ENCODE results near the gene CHMP1B. TPM values are rescaled to one million over a fixed set of nuclear protein-coding genes. Genes with fewer than 3 reads are reported as not detected.

The CHMP1B gene
- total and polyA plus RNA-seq, 4 experiments from 2014 or later: 44.1 to 65.6 (median 45.6) TPM

DNA sequence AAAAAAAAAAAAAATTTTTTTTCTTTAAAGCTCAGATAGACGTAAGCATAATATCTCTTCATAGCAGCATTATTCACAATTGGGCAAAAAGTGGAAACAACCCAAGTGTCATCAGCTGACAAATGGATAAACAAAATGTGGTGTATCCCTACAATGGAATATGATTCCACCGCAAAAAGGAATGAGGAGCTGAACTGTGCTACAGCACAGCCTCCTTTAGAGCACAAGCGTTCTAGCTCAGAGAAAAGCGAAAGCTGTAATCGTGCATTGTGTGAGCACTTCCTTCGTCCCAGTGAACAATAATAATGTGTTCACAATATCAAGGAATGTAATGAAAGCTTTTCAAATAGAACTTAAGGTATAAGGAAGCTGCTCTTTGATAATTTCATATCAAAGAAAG, 11.7 kb upstream of the CHMP1B start:
- H3K4me1 ChIP-seq (ENCODE audit: insufficient read depth, low read length): no peaks in the 10 kb centered on the region
- ChIA-PET CTCF (ENCODE audit: partially characterized antibody) (interaction anchor here (0.9 to 1.7 kb wide), 3 partner anchors 9 to 98 kb away, joined by 3 to 6 read pairs (median 3); no protein-coding TSS in a partner anchor), POLR2A (ENCODE audit: partially characterized antibody) (no interaction called here)
- no peak for DNase-seq
- intact Hi-C loops (cut with micrococcal nuclease): no loop called here
- no peak overlapping the region for H3K27ac ChIP-seq (ENCODE audit: low read depth, low read length)
- H3K27me3 ChIP-seq (ENCODE audit: insufficient read depth, low read length): no peaks in the 10 kb centered on the region
- no peaks in the 10 kb centered on the region for H3K9me3 Mint-ChIP-seq
- no peaks in the 10 kb centered on the region for H3K36me3 Mint-ChIP-seq
- no peaks in the 10 kb centered on the region for H3K4me1 Mint-ChIP-seq
- no peaks in the 10 kb centered on the region for H3K36me3 ChIP-seq (ENCODE audit: insufficient read depth, low read length)
- H3K4me3 ChIP-seq (ENCODE audit: low read length in 2 of 2): no peak overlapping the region
- H3K27me3 Mint-ChIP-seq: peaks cover 0 to 2% of the 10 kb centered on the region in 2 donors
- no peaks in the 10 kb centered on the region for H3K9me3 ChIP-seq (ENCODE audit: control insufficient read depth in 1 of 2, low read length in 2 of 2)
- H3K27ac Mint-ChIP-seq: no peak overlapping the region
- no peak overlapping the region for H3K4me3 Mint-ChIP-seq

DNA sequence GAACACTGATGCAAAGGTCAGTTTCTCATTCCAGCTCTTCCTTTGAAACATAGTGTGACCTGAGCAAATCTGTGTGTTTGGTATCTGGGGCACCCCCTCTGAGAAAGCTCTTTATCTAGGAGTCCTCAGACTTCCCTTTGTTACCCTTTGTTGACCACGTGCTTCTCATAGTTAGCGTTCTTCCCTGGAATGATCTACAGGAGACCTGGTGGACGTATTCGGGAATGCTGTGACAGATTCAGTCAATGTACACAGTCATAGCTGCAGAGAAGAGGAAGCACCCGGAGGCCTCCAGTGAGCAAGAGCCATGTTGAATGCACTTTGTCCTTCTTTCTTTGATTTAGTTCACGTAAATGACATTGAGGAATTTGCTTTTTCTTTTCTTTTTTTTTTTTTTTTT, 10.7 kb upstream of the CHMP1B start:
- H3K9me3 Mint-ChIP-seq: no peaks in the 10 kb centered on the region
- H3K27ac Mint-ChIP-seq: no peak overlapping the region
- no peaks in the 10 kb centered on the region for H3K4me1 Mint-ChIP-seq
- H3K4me3 ChIP-seq (ENCODE audit: low read length in 2 of 2): no peak overlapping the region
- H3K36me3 ChIP-seq (ENCODE audit: insufficient read depth, low read length): no peaks in the 10 kb centered on the region
- no peaks in the 10 kb centered on the region for H3K36me3 Mint-ChIP-seq
- H3K27me3 Mint-ChIP-seq: peaks cover 0 to 2% of the 10 kb centered on the region in 2 donors
- no peak for DNase-seq
- intact Hi-C loops (cut with micrococcal nuclease): no loop called here
- no peaks in the 10 kb centered on the region for H3K4me1 ChIP-seq (ENCODE audit: insufficient read depth, low read length)
- H3K27me3 ChIP-seq (ENCODE audit: insufficient read depth, low read length): no peaks in the 10 kb centered on the region
- no peak overlapping the region for H3K27ac ChIP-seq (ENCODE audit: low read depth, low read length)
- POLR2A ChIA-PET (ENCODE audit: partially characterized antibody): interaction anchor here (0.9 kb wide), 1 partner anchor 10 kb away, joined by 4 read pairs; no protein-coding TSS in a partner anchor
- no peak overlapping the region for H3K4me3 Mint-ChIP-seq
- CTCF ChIA-PET (ENCODE audit: partially characterized antibody): interaction anchor here (1.3 to 1.7 kb wide), 2 partner anchors 8 to 97 kb away, joined by 3 to 6 read pairs; no protein-coding TSS in a partner anchor
- no peaks in the 10 kb centered on the region for H3K9me3 ChIP-seq (ENCODE audit: control insufficient read depth in 1 of 2, low read length in 2 of 2)

DNA sequence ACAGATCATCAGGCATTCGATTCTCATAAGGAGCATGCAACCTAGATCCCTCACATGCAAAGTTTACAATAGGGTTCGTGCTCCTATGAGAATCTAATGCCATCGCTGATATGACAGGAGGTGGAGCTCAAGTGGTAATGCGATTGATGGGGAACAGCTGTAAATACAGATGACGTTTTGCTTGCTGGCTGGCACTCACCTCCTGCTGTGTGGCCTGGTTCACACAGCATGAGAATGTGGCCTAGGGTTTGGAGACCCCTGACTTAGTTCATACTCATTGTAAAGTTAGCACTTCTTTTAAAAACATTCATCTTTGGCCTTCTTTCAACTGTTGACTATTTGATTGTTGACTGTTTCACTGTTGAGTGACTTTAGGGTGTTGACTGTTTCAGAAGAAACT, 8.7 kb upstream of the CHMP1B start:
- H3K4me3 ChIP-seq (ENCODE audit: low read length in 2 of 2): no peak overlapping the region
- DNase-seq: no peak
- intact Hi-C loops (cut with micrococcal nuclease): no loop called here
- H3K4me1 ChIP-seq (ENCODE audit: insufficient read depth, low read length): no peaks in the 10 kb centered on the region
- H3K27me3 ChIP-seq (ENCODE audit: insufficient read depth, low read length): no peaks in the 10 kb centered on the region
- no peak overlapping the region for H3K4me3 Mint-ChIP-seq
- H3K27ac ChIP-seq (ENCODE audit: low read depth, low read length): no peak overlapping the region
- H3K9me3 ChIP-seq (ENCODE audit: control insufficient read depth in 1 of 2, low read length in 2 of 2): no peaks in the 10 kb centered on the region
- no peaks in the 10 kb centered on the region for H3K9me3 Mint-ChIP-seq
- peaks cover 0 to 2% of the 10 kb centered on the region in 2 donors for H3K27me3 Mint-ChIP-seq
- H3K27ac Mint-ChIP-seq: no peak overlapping the region
- no peaks in the 10 kb centered on the region for H3K4me1 Mint-ChIP-seq
- POLR2A ChIA-PET (ENCODE audit: partially characterized antibody): no interaction called here
- CTCF ChIA-PET (ENCODE audit: partially characterized antibody): no interaction called here
- no peaks in the 10 kb centered on the region for H3K36me3 ChIP-seq (ENCODE audit: insufficient read depth, low read length)
- H3K36me3 Mint-ChIP-seq: no peaks in the 10 kb centered on the region

DNA sequence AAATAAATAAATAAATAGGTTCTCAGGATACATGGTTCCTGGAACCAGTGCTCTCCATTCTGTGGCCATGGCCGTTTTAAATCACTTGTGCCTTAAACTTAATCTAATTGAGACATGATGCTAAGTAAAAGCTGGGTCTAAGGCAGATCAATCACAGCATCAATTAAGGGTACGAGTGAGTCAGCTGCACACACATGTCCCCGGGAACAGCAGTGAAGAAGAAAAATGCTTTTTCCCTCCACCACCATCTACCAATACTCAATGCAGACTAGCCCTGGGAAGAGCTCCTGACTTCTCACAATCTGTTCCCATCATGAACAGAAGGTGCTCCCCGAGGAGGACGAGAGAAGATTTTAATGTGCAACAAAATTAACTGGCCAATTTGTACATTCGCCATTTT, 6.8 kb upstream of the CHMP1B start:
- no peaks in the 10 kb centered on the region for H3K9me3 Mint-ChIP-seq
- Histone ChIP-seq H3K27me3 (ENCODE audit: insufficient read depth, low read length) (no peaks in the 10 kb centered on the region), H3K4me3 (ENCODE audit: low read length in 2 of 2) (no peak overlapping the region), H3K36me3 (ENCODE audit: insufficient read depth, low read length) (no peaks in the 10 kb centered on the region), H3K27ac (ENCODE audit: low read depth, low read length) (no peak overlapping the region), H3K4me1 (ENCODE audit: insufficient read depth, low read length) (peaks cover under 1% of the 10 kb centered on the region), H3K9me3 (ENCODE audit: control insufficient read depth in 1 of 2, low read length in 2 of 2) (no peaks in the 10 kb centered on the region)
- ChIA-PET POLR2A (ENCODE audit: partially characterized antibody) (no interaction called here), CTCF (ENCODE audit: partially characterized antibody) (interaction anchor here (2.4 kb wide), 1 partner anchor 10 kb away, joined by 6 read pairs; no protein-coding TSS in a partner anchor)
- H3K4me3 Mint-ChIP-seq: no peak overlapping the region
- no peaks in the 10 kb centered on the region for H3K36me3 Mint-ChIP-seq
- peaks cover 0 to 1% (median under 1%) of the 10 kb centered on the region in 4 donors for H3K4me1 Mint-ChIP-seq
- no peak overlapping the region for H3K27ac Mint-ChIP-seq
- no peaks in the 10 kb centered on the region for H3K27me3 Mint-ChIP-seq
- DNase-seq: no peak
- intact Hi-C loops (cut with micrococcal nuclease): no loop called here

DNA sequence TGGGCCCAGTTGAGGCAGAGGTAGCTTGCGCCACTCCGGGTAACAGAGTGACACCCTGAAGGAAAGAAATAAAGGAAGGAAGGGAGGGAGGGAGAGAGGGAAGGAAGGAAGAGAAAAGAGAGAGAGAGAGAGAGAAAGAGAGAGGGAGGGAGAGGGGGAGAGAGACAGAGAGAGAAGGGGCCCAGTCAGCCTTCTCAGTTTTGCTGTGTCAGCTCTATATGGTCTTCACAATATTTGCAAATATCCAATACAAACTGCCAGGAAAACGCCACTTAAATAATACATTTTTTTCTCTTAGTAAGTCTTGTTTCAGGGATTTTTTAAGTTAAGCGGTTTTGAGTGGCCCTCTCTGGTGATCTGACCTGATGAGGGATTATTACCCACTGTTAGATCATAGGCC, 5.6 kb upstream of the CHMP1B start:
- ChIA-PET POLR2A (ENCODE audit: partially characterized antibody) (no interaction called here), CTCF (ENCODE audit: partially characterized antibody) (interaction anchor here (2.4 kb wide), 1 partner anchor 11 kb away, joined by 6 read pairs; no protein-coding TSS in a partner anchor)
- DNase-seq: no peak
- H3K36me3 ChIP-seq (ENCODE audit: insufficient read depth, low read length): no peaks in the 10 kb centered on the region
- Mint-ChIP-seq H3K4me1 (peaks cover 7 to 13% (median 9%) of the 10 kb centered on the region in 4 donors), H3K4me3 (no peak overlapping the region), H3K27ac (peak overlapping the region in 2 of 7 donors; percentile 2 to 50), H3K36me3 (peaks cover 0 to 9% of the 10 kb centered on the region in 2 donors), H3K27me3 (no peaks in the 10 kb centered on the region), H3K9me3 (no peaks in the 10 kb centered on the region)
- intact Hi-C loops (cut with micrococcal nuclease): no loop called here
- no peak overlapping the region for H3K4me3 ChIP-seq (ENCODE audit: low read length in 2 of 2)
- no peaks in the 10 kb centered on the region for H3K27me3 ChIP-seq (ENCODE audit: insufficient read depth, low read length)
- no peak overlapping the region for H3K27ac ChIP-seq (ENCODE audit: low read depth, low read length)
- H3K9me3 ChIP-seq (ENCODE audit: control insufficient read depth in 1 of 2, low read length in 2 of 2): no peaks in the 10 kb centered on the region
- H3K4me1 ChIP-seq (ENCODE audit: insufficient read depth, low read length): peaks cover 7% of the 10 kb centered on the region

DNA sequence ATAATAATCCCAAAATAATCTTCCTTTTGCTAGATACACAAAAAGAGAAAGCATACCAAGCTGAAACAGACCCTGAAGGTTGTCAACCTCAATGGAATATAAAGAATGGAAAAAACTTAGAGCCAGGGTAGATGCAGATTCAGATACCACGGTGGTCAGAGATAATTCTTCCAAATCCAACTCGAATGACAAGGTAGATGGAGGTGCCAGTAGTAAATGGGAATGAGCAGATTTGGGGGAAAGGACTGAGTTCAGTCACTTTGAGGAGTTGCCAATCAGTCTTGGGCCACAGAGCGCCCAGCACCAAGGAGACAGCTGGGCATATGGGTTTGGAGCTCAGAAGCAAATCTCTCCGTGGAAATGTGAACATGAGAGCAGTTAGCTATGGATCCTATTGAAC, 3.4 kb upstream of the CHMP1B start:
- Histone ChIP-seq H3K9me3 (ENCODE audit: control insufficient read depth in 1 of 2, low read length in 2 of 2) (no peaks in the 10 kb centered on the region), H3K4me3 (ENCODE audit: low read length in 2 of 2) (no peak overlapping the region), H3K36me3 (ENCODE audit: insufficient read depth, low read length) (no peaks in the 10 kb centered on the region), H3K4me1 (ENCODE audit: insufficient read depth, low read length) (peaks cover 16% of the 10 kb centered on the region), H3K27me3 (ENCODE audit: insufficient read depth, low read length) (no peaks in the 10 kb centered on the region), H3K27ac (ENCODE audit: low read depth, low read length) (no peak overlapping the region)
- H3K4me1 Mint-ChIP-seq: peaks cover 10 to 35% (median 21%) of the 10 kb centered on the region in 4 donors
- intact Hi-C loops (cut with micrococcal nuclease): no loop called here
- H3K27ac Mint-ChIP-seq: peak overlapping the region in 4 of 7 donors; percentile 48 to 100 (median 58)
- peak overlapping the region in 1 of 8 donors; percentile 17 for H3K4me3 Mint-ChIP-seq
- no peaks in the 10 kb centered on the region for H3K27me3 Mint-ChIP-seq
- peaks cover 0 to 3% (median 0%) of the 10 kb centered on the region in 8 donors for H3K9me3 Mint-ChIP-seq
- H3K36me3 Mint-ChIP-seq: peaks cover 0 to 27% of the 10 kb centered on the region in 2 donors
- ChIA-PET CTCF (ENCODE audit: partially characterized antibody) (interaction anchor here (0.7 to 2.2 kb wide), 4 partner anchors 12 to 148 kb away, joined by 3 to 5 read pairs (median 4); no protein-coding TSS in a partner anchor), POLR2A (ENCODE audit: partially characterized antibody) (interaction anchor here (4.7 kb wide), 1 partner anchor 60 kb away, joined by 34 read pairs; the partner anchor contains the start of gene MPPE1)
- DNase-seq: no peak

DNA sequence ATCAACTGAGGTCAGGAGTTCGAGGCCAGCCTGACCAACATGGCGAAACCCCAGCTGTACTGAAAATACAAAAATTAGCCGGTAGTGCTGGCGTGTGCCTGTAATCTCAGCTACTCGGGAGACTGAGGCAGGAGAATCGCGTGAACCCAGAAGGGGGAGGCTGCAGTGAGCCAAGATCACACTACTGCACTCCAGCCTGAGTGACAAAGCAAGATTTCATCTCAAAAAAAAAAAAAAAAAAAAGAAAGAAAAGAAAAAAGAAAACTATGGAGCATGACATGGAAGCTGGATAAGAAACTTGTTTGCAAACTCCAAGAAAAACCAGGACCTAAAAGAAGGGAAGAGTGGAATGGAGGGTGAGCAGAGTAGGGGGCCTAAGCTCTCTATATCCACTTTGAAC, 1.9 kb upstream of the CHMP1B start:
- Mint-ChIP-seq H3K4me3 (peak overlapping the region in 7 of 8 donors; percentile 21 to 100 (median 100)), H3K36me3 (peaks cover 0 to 28% of the 10 kb centered on the region in 2 donors), H3K4me1 (peaks cover 16 to 49% (median 29%) of the 10 kb centered on the region in 4 donors), H3K9me3 (peaks cover 0 to 3% (median 0%) of the 10 kb centered on the region in 8 donors), H3K27ac (peak overlapping the region; percentile 70 to 100 (median 100)), H3K27me3 (no peaks in the 10 kb centered on the region)
- ChIA-PET CTCF (ENCODE audit: partially characterized antibody) (interaction anchor here (0.8 to 2.2 kb wide), 5 partner anchors 9 to 45 kb away, joined by 3 to 5 read pairs (median 3); no protein-coding TSS in a partner anchor), POLR2A (ENCODE audit: partially characterized antibody) (interaction anchor here (2.2 to 4.7 kb wide), 2 partner anchors 59 to 1936 kb away, joined by 9 to 34 read pairs; partner anchors contain the start of genes MPPE1 and VAPA)
- intact Hi-C loops (cut with micrococcal nuclease): no loop called here
- Histone ChIP-seq H3K27me3 (ENCODE audit: insufficient read depth, low read length) (no peaks in the 10 kb centered on the region), H3K27ac (ENCODE audit: low read depth, low read length) (peak overlapping the region; percentile 98), H3K36me3 (ENCODE audit: insufficient read depth, low read length) (no peaks in the 10 kb centered on the region), H3K9me3 (ENCODE audit: control insufficient read depth in 1 of 2, low read length in 2 of 2) (no peaks in the 10 kb centered on the region), H3K4me3 (ENCODE audit: low read length in 2 of 2) (no peak overlapping the region), H3K4me1 (ENCODE audit: insufficient read depth, low read length) (peaks cover 26% of the 10 kb centered on the region)
- DNase-seq: no peak
